Articular chondrocyte of knee joint (primary cell): ENCODE results near the gene LAMP1. TPM values are rescaled to one million over a fixed set of nuclear protein-coding genes. Genes with fewer than 3 reads are reported as not detected.

Source experiments
- small RNA-seq: library from RNA; depleted of rRNA; stranded (forward); fragments of <200 nt; gene quantifications from one replicate; pipeline ENCODE3, GENCODE V24; 2012
- total RNA-seq: library from RNA; depleted of rRNA; stranded (reverse); fragments of >200 nt; gene quantifications from 2 replicates; pipeline ENCODE4 v1.2.3, GENCODE V29; 2012

The LAMP1 gene
- total RNA-seq = 156 and 180 TPM in 2 replicates

GRCh38 chr13:113296823-113297369, at the start of gene LAMP1:
TSS of gene LAMP1 (plus strand) at chr13:113297239. CDS start at chr13:113297435, 196 bp downstream.

Small RNAs within 50 kb of the gene (small RNA-seq; reads per million reads assigned to genes)
- gene MIR8075 = not detected

Other genes starting within 250 kb of the LAMP1 start
- not detected in 2 replicates for gene F7, start 191.4 kb upstream of the LAMP1 start, total RNA-seq
- gene F10, start 174.4 kb upstream of the LAMP1 start, total RNA-seq = not detected in 2 replicates
- not detected in 2 replicates for gene PROZ, start 138.6 kb upstream of the LAMP1 start, total RNA-seq
- gene PCID2, start 88.6 kb upstream of the LAMP1 start, total RNA-seq = 48.6 and 50.8 TPM in 2 replicates
- 112 and 114 TPM in 2 replicates for gene CUL4A, start 87.6 kb upstream of the LAMP1 start, total RNA-seq
- 2.1 and 3.2 TPM in 2 replicates for gene GRTP1, start 66.9 kb downstream of the LAMP1 start, total RNA-seq
- gene ADPRHL1, start 156.2 kb downstream of the LAMP1 start, total RNA-seq = 2.4 and 4.2 TPM in 2 replicates
- gene DCUN1D2, start 193.5 kb downstream of the LAMP1 start, total RNA-seq = 11.8 and 12.0 TPM in 2 replicates